ENCODE measurements around the gene EXOC1L.

GRCh38 chr4:55822329-55822728, 2.7 kb downstream of the EXOC1L start:
- TF ChIP-seq GATA3 (IDR thresholded peaks at IDR 0.05; ENCODE audit: low read depth, low read length): no peak
- no peak for TF ChIP-seq GATA2 (IDR thresholded peaks at IDR 0.05; ENCODE audit: low read depth, low read length)
